ENCODE results near the gene PHACTR2. TPM values are rescaled to one million over a fixed set of nuclear protein-coding genes. Genes with fewer than 3 reads are reported as not detected.
A peak's percentile ranks its signal among the peaks of the same experiment; 100 is the strongest.

The PHACTR2 gene
- total RNA-seq, 1 donor from 2014 or later: 142 TPM

DNA sequence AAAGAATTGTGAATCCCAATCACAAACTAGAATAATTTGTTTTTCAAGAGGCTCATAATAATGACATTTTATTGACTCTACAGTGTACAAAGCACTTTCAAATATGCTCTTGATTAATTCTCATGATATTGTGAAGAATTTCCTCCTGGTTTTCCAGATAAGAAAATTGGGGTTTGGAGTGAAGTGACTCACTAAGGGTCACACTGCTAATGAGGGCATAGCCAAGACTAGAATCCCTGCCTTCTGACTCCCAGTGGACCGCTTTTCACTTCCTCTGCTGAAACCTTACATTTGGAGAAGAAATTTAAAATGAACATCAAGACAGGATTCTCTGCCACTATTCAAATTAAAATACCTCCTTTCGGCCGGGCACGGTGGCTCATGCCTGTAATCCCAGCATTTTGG lies 127.1 kb downstream of the PHACTR2 start:
- TF ChIP-seq, protein P1, sequence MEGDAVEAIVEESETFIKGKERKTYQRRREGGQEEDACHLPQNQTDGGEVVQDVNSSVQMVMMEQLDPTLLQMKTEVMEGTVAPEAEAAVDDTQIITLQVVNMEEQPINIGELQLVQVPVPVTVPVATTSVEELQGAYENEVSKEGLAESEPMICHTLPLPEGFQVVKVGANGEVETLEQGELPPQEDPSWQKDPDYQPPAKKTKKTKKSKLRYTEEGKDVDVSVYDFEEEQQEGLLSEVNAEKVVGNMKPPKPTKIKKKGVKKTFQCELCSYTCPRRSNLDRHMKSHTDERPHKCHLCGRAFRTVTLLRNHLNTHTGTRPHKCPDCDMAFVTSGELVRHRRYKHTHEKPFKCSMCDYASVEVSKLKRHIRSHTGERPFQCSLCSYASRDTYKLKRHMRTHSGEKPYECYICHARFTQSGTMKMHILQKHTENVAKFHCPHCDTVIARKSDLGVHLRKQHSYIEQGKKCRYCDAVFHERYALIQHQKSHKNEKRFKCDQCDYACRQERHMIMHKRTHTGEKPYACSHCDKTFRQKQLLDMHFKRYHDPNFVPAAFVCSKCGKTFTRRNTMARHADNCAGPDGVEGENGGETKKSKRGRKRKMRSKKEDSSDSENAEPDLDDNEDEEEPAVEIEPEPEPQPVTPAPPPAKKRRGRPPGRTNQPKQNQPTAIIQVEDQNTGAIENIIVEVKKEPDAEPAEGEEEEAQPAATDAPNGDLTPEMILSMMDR (IDR thresholded peaks at IDR 0.05): no peak
- no peaks in the 10 kb centered on the region for H3K9me3 ChIP-seq
- H3K4me1 ChIP-seq: no peaks in the 10 kb centered on the region
- DNase-seq (no peak), ATAC-seq (no peak)
- no peak overlapping the region for H3K4me3 ChIP-seq
- H3K36me3 ChIP-seq: peaks cover 32% of the 10 kb centered on the region
- H3K27ac ChIP-seq: no peak overlapping the region
- intact Hi-C loops (cut with DNase I): no loop called here
- H3K27me3 ChIP-seq: no peaks in the 10 kb centered on the region

DNA sequence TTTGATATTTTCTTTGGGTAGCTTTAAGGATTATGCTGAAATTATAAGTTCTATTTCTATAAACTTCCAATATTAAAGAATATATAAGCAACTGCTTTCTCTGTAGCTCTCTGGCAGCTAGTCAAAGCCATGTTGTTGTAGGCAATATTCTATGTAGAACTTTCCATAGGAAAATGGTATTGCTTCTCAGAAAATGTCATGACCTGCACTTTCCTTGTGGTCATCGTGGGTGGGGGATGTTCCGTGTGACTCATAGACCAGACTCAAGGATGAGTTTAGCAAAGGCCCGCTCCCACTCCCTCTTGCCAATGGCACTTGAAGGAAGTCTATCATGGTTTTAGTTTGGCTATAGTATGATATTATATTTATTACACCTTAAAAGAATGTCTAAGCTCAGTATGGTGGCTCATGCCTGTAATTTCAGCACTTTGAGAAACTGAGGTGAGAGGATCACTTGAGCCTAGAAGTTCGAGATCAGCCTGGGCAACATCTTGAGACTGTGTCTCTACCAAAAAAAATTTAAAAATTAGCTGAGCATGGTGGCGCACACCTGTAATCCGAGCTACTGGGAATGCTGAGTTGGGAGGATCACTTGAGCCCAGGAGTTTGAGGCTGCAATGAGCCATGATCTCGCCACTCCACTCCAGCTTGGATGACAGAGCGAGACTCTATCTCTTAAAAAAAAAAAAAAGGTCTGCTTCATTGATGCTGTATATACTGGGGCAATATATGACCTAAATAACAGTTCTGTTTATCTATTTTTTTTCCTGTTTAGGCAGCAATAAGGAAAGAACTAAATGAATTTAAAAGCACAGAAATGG lies 128.7 kb downstream of the PHACTR2 start:
- TF ChIP-seq, protein P1 (IDR thresholded peaks at IDR 0.05): no peak
- no peak overlapping the region for H3K4me3 ChIP-seq
- DNase-seq (no peak), ATAC-seq (peak; percentile 84)
- peaks cover 39% of the 10 kb centered on the region for H3K36me3 ChIP-seq
- H3K27ac ChIP-seq: no peak overlapping the region
- intact Hi-C loops (cut with DNase I): no loop called here
- no peaks in the 10 kb centered on the region for H3K27me3 ChIP-seq
- H3K4me1 ChIP-seq: no peaks in the 10 kb centered on the region
- no peaks in the 10 kb centered on the region for H3K9me3 ChIP-seq

DNA sequence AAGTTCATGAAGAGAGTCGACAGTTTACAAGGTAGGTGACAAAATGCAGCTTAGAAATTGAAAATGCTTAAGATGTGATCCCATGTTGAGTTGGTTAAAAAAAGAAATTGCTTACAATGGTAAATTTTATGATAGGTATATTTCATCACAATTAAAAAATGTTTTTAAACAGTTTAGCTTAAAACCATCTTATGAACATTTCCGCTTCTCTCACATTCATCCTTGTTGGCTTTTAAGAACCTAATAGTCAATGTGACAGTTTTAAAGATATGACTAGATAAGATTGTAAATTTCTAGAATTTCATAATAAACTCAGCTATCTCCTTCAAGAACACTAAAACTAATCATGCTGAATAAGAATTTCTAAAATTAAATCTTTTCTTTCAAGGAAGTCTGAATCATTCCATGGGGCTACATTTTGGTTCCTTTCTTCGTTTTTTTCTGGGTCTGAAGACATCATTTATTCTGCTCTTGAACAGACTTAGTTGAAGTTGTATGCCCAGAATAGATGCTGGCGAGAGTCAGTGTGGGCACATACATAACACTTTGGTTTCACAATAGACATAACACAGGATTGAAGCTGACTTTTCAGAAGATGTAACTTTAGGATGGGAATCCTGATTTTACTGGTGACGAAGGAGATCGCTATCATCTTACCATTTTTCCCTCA lies 129.5 kb downstream of the PHACTR2 start:
- H3K27ac ChIP-seq: no peak overlapping the region
- TF ChIP-seq, protein P1 (IDR thresholded peaks at IDR 0.05): no peak
- no peaks in the 10 kb centered on the region for H3K27me3 ChIP-seq
- no peaks in the 10 kb centered on the region for H3K4me1 ChIP-seq
- H3K36me3 ChIP-seq: peaks cover 33% of the 10 kb centered on the region
- ATAC-seq (peak; percentile 48), DNase-seq (no peak)
- no peak overlapping the region for H3K4me3 ChIP-seq
- H3K9me3 ChIP-seq: no peaks in the 10 kb centered on the region
- intact Hi-C loops (cut with DNase I): no loop called here

- no peak overlapping the region for H3K27ac ChIP-seq
- H3K36me3 ChIP-seq: peaks cover 38% of the 10 kb centered on the region
- no peak for ATAC-seq
- intact Hi-C loops (cut with DNase I): no loop called here
- DNase-seq: no peak
- no peaks in the 10 kb centered on the region for H3K4me1 ChIP-seq
- no peak overlapping the region for H3K4me3 ChIP-seq
- H3K9me3 ChIP-seq: no peaks in the 10 kb centered on the region
- TF ChIP-seq, protein P1 (IDR thresholded peaks at IDR 0.05): no peak
- no peaks in the 10 kb centered on the region for H3K27me3 ChIP-seq
These were observed 133.0 kb downstream of the PHACTR2 start for GRCh38 chr6:143810745-143811144.

DNA sequence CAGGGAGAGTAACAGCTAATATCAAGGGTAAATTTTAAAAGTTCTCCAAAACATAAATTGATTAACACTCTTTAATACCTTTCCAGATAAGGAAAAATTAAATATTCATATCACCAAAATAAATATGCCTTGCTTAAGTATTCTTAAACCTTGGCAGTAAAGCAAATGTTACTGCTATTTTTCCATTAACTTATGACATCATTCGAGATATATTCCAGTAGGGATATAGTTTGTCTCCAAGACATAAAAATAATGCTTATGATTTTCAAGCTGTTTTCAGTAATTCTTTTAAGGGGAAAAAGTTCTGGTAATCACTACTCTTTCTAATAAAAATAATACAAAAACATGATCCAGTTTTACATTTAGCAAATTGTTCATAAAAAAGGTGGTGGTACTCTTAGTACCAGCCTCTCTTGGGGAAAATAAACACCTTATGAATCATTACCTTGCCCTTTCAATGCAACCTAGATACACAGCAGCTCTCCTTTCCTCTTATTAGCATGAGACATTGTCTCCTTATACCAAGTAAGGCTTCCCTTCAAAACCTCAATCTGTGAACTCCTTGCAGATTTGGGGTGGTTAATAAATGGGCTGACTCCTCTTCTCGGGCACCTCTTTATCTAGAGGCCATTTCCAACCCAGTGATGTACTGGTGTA lies 133.9 kb downstream of the PHACTR2 start:
- H3K9me3 ChIP-seq: no peaks in the 10 kb centered on the region
- intact Hi-C loops (cut with DNase I): no loop called here
- H3K27ac ChIP-seq: no peak overlapping the region

More for the DNA sequence above, 133.9 kb downstream of the PHACTR2 start:
- DNase-seq (no peak), ATAC-seq (no peak)
- peaks cover 38% of the 10 kb centered on the region for H3K36me3 ChIP-seq
- no peak overlapping the region for H3K4me3 ChIP-seq
- H3K27me3 ChIP-seq: no peaks in the 10 kb centered on the region
- TF ChIP-seq, protein P1 (IDR thresholded peaks at IDR 0.05): no peak
- no peaks in the 10 kb centered on the region for H3K4me1 ChIP-seq
